ENCODE results near the gene KIF18B. TPM values are rescaled to one million over a fixed set of nuclear protein-coding genes. Genes with fewer than 3 reads are reported as not detected.

The KIF18B gene
- total and polyA plus RNA-seq, 2 of the 13 experiments (the other 11 are each of a cell fraction or from before 2014, with no cell fraction given), result 15.2 to 15.3 TPM

DNA sequence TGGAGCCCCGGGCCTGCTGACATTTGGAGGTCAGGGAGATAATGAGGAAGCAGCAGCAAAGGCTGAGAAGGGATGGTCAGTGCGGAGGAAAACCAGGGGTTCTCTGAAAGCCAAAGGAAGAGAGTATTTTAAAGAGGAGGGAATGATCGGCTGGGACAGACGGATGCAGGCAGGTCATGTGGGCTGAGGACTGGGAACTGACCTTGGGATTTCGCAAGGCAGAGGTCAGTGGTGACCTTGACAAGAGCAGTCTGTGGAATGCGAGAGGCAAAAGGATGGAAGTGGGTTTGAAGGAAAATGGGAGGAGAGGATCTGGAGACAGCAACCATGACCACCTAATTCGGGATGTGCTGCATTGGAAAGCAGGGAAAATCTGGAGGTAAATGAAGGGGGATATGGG lies 58.6 kb downstream of the KIF18B start (continued):
- TF ChIP-seq ERF (CRISPR knock-in tag; IDR thresholded peaks at IDR 0.05), result 0 out of 2 replicates have a peak, but pooled peaks have one; percentile 37
- TF ChIP-seq HNF4A (CRISPR knock-in tag; IDR thresholded peaks at IDR 0.05), result peak; percentile 40; the same call in 1 of the 2 replicates
- TF ChIP-seq NR2C2 (CRISPR knock-in tag; IDR thresholded peaks at IDR 0.05; ENCODE audit: borderline replicate concordance), result peak; percentile 54; the same call in 1 of the 2 replicates
- TF ChIP-seq THAP11 (CRISPR knock-in tag; IDR thresholded peaks at IDR 0.05), result 0 out of 2 replicates have a peak, but pooled peaks have one; percentile 30
- 0 out of 2 replicates have a peak, but pooled peaks have one; percentile 19 for TF ChIP-seq DNMT3B (CRISPR knock-in tag; conservative IDR thresholded peaks at IDR 0.05)
- TF ChIP-seq, protein P1, sequence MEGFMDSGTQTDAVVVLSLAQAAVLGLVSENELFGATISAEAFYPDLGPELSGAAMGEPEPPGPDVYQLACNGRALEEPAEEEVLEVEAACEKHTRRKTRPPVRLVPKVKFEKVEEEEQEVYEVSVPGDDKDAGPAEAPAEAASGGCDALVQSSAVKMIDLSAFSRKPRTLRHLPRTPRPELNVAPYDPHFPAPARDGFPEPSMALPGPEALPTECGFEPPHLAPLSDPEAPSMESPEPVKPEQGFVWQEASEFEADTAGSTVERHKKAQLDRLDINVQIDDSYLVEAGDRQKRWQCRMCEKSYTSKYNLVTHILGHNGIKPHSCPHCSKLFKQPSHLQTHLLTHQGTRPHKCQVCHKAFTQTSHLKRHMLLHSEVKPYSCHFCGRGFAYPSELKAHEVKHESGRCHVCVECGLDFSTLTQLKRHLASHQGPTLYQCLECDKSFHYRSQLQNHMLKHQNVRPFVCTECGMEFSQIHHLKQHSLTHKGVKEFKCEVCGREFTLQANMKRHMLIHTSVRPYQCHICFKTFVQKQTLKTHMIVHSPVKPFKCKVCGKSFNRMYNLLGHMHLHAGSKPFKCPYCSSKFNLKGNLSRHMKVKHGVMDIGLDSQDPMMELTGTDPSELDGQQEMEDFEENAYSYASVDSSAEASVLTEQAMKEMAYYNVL (CRISPR knock-in tag; IDR thresholded peaks at IDR 0.05; ENCODE audit: borderline replicate concordance), result peak; percentile 22; the same call in 1 of the 2 replicates
- TF ChIP-seq, protein P2, sequence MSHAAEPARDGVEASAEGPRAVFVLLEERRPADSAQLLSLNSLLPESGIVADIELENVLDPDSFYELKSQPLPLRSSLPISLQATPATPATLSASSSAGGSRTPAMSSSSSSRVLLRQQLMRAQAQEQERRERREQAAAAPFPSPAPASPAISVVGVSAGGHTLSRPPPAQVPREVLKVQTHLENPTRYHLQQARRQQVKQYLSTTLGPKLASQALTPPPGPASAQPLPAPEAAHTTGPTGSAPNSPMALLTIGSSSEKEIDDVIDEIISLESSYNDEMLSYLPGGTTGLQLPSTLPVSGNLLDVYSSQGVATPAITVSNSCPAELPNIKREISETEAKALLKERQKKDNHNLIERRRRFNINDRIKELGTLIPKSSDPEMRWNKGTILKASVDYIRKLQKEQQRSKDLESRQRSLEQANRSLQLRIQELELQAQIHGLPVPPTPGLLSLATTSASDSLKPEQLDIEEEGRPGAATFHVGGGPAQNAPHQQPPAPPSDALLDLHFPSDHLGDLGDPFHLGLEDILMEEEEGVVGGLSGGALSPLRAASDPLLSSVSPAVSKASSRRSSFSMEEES (CRISPR knock-in tag; IDR thresholded peaks at IDR 0.05), result peak; percentile 64; the same call in 1 of the 2 replicates
- TF ChIP-seq, protein P3, sequence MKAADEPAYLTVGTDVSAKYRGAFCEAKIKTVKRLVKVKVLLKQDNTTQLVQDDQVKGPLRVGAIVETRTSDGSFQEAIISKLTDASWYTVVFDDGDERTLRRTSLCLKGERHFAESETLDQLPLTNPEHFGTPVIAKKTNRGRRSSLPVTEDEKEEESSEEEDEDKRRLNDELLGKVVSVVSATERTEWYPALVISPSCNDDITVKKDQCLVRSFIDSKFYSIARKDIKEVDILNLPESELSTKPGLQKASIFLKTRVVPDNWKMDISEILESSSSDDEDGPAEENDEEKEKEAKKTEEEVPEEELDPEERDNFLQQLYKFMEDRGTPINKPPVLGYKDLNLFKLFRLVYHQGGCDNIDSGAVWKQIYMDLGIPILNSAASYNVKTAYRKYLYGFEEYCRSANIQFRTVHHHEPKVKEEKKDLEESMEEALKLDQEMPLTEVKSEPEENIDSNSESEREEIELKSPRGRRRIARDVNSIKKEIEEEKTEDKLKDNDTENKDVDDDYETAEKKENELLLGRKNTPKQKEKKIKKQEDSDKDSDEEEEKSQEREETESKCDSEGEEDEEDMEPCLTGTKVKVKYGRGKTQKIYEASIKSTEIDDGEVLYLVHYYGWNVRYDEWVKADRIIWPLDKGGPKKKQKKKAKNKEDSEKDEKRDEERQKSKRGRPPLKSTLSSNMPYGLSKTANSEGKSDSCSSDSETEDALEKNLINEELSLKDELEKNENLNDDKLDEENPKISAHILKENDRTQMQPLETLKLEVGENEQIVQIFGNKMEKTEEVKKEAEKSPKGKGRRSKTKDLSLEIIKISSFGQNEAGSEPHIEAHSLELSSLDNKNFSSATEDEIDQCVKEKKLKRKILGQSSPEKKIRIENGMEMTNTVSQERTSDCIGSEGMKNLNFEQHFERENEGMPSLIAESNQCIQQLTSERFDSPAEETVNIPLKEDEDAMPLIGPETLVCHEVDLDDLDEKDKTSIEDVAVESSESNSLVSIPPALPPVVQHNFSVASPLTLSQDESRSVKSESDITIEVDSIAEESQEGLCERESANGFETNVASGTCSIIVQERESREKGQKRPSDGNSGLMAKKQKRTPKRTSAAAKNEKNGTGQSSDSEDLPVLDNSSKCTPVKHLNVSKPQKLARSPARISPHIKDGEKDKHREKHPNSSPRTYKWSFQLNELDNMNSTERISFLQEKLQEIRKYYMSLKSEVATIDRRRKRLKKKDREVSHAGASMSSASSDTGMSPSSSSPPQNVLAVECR (CRISPR knock-in tag; IDR thresholded peaks at IDR 0.05; ENCODE audit: borderline replicate concordance), result peak; percentile 48; the same call in 1 of the 2 replicates
- TF ChIP-seq, protein P4, sequence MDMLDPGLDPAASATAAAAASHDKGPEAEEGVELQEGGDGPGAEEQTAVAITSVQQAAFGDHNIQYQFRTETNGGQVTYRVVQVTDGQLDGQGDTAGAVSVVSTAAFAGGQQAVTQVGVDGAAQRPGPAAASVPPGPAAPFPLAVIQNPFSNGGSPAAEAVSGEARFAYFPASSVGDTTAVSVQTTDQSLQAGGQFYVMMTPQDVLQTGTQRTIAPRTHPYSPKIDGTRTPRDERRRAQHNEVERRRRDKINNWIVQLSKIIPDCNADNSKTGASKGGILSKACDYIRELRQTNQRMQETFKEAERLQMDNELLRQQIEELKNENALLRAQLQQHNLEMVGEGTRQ (IDR thresholded peaks at IDR 0.05; ENCODE audit: low read depth, low read length), result peak; percentile 57
- TF ChIP-seq, protein P4 (CRISPR knock-in tag; IDR thresholded peaks at IDR 0.05; ENCODE audit: borderline replicate concordance), result peak; percentile 71; the same call in 1 of the 2 replicates
- no peak; the same call in 1 of the 2 replicates for TF ChIP-seq NCOR1 (IDR thresholded peaks at IDR 0.05; ENCODE audit: borderline replicate concordance, low read length)
- TF ChIP-seq MXD4 (CRISPR knock-in tag; IDR thresholded peaks at IDR 0.05), result 0 out of 2 replicates have a peak, but pooled peaks have one; percentile 21
- TF ChIP-seq KLF12 (CRISPR knock-in tag; IDR thresholded peaks at IDR 0.05; ENCODE audit: borderline replicate concordance), result no peak
- no peak for TF ChIP-seq GATA4 (IDR thresholded peaks at IDR 0.05; ENCODE audit: borderline replicate concordance, low read depth)
- TF ChIP-seq FOXK2 (IDR thresholded peaks at IDR 0.05), result no peak
- no peak for TF ChIP-seq IRF2 (CRISPR knock-in tag; IDR thresholded peaks at IDR 0.05)
- peak; percentile 43; the same call in 1 of the 2 replicates for TF ChIP-seq HDAC1 (CRISPR knock-in tag; IDR thresholded peaks at IDR 0.05)
- 0 out of 2 replicates have a peak, but pooled peaks have one; percentile 20 for TF ChIP-seq SMYD3 (CRISPR knock-in tag; IDR thresholded peaks at IDR 0.05)
- TF ChIP-seq TCF12 (IDR thresholded peaks at IDR 0.05), result no peak
- TF ChIP-seq TCF12 (CRISPR knock-in tag; IDR thresholded peaks at IDR 0.05), result no peak
- 0 out of 2 replicates have a peak, but pooled peaks have one; percentile 6 for TF ChIP-seq ZNF33A (CRISPR knock-in tag; IDR thresholded peaks at IDR 0.05; ENCODE audit: borderline replicate concordance)
